Endometrium (tissue), 2 donors: ENCODE measurements around the gene SMARCD3.

Source experiments
- FAIRE-seq: peaks from 2 replicates; lab custom pipeline; 2012; peaks lifted over from hg19 to GRCh38; lab: Jason Lieb, UNC
- donor health status: control.
- donor health status: control.

The SMARCD3 gene

GRCh38 chr7:151247611-151248345 is 716 bp downstream of the SMARCD3 start:
- no peak for FAIRE-seq

- FAIRE-seq = no peak
Measured at GRCh38 chr7:151246851-151247580, 1.5 kb downstream of the SMARCD3 start.

- no peak for FAIRE-seq
Measured at GRCh38 chr7:151246102-151246850, 2.2 kb downstream of the SMARCD3 start.

- FAIRE-seq = no peak
Measured at GRCh38 chr7:151245360-151246101, 3.0 kb downstream of the SMARCD3 start.

GRCh38 chr7:151244841-151245346 is 3.6 kb downstream of the SMARCD3 start:
- FAIRE-seq = no peak

- no peak for FAIRE-seq
Measured at GRCh38 chr7:151244196-151244840, 4.2 kb downstream of the SMARCD3 start.

GRCh38 chr7:151243408-151244195 is 4.9 kb downstream of the SMARCD3 start:
- FAIRE-seq = no peak

GRCh38 chr7:151243045-151243349 is 5.5 kb downstream of the SMARCD3 start:
- FAIRE-seq = no peak

GRCh38 chr7:151242159-151243044 is 6.1 kb downstream of the SMARCD3 start:
- no peak for FAIRE-seq

GRCh38 chr7:151241755-151242096 is 6.8 kb downstream of the SMARCD3 start:
- FAIRE-seq = no peak

- no peak for FAIRE-seq
Measured at GRCh38 chr7:151240942-151241754, 7.3 kb downstream of the SMARCD3 start.

- FAIRE-seq = no peak
Measured at GRCh38 chr7:151240536-151240935, 8.0 kb downstream of the SMARCD3 start.

GRCh38 chr7:151239837-151240459 is 8.5 kb downstream of the SMARCD3 start:
- no peak for FAIRE-seq

- FAIRE-seq = no peak
Measured at GRCh38 chr7:151238924-151239836, 9.3 kb downstream of the SMARCD3 start.

- FAIRE-seq = no peak
Measured at GRCh38 chr7:151238190-151238810, 10.2 kb downstream of the SMARCD3 start.

GRCh38 chr7:151237244-151238189 is 11.0 kb downstream of the SMARCD3 start:
- FAIRE-seq = no peak
